ENCODE data around the gene CR1. TPM values are rescaled to one million over a fixed set of nuclear protein-coding genes. Genes with fewer than 3 reads are reported as not detected.

Gene CR1
- polyA plus RNA-seq, 1 donor (not counting 4 experiments of a cell fraction or from before 2014, with no cell fraction given): 0.09 TPM

DNA sequence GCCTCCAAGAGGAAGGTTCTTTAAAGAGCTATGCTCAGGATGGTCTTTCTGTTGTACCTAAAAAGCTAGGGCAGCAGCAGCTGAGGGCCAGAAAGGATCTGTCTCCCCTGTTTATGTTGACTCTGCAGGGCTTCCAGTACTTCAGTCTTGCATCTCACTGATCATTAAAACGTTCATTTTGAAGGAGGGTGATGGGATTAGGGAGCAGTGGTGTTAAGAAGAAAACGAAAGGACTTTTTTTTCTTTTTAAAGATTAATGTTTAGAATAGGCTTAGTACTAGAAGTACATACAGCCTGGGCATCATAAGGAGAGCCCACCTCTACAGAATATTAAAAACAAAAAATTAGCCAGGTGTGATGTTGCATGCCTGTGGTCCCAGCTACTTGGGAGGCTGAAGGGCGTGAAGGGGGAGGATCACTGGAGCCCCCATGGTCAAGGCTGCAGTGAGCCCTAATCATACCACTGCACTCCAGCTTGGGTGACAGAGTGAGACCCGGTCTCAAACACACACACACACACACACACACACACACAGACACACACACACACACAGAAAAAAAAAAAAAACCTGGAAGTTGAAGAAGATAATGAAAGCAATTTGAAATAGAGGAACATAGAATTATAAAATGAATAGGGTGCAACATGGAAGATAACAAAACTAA, 151.8 kb downstream of the CR1 start:
- H3K9ac ChIP-seq (ENCODE audit: control insufficient read depth, extremely low read depth, insufficient read depth, low read length): no peak overlapping the region
- no peaks in the 10 kb centered on the region for H3K79me2 ChIP-seq (ENCODE audit: control insufficient read depth, insufficient read depth, low read length)
- no peak overlapping the region for H3K27ac ChIP-seq (ENCODE audit: control insufficient read depth, insufficient read depth, low read length)
- H2AFZ ChIP-seq (ENCODE audit: control insufficient read depth, low read length): no peak overlapping the region
- H3K36me3 ChIP-seq (ENCODE audit: control insufficient read depth in 2 of 2, extremely low read depth in 1 of 2, insufficient read depth in 2 of 2, low read length in 2 of 2): no peaks in the 10 kb centered on the region
- no peak overlapping the region for H3K4me3 ChIP-seq (ENCODE audit: control insufficient read depth in 2 of 3, extremely low read depth in 1 of 3, insufficient read depth in 2 of 3, low read depth in 1 of 3, low read length in 3 of 3)
- H3K4me1 ChIP-seq (ENCODE audit: control insufficient read depth, extremely low read depth, insufficient read depth, low read length): peaks cover 2% of the 10 kb centered on the region
- no peaks in the 10 kb centered on the region for H4K20me1 ChIP-seq (ENCODE audit: control insufficient read depth, extremely low read depth, insufficient read depth, low read length)
- H3K9me1 ChIP-seq (ENCODE audit: control insufficient read depth, extremely low read depth, insufficient read depth, low read length): no peaks in the 10 kb centered on the region
- H3K9me3 ChIP-seq (ENCODE audit: control insufficient read depth, low read depth, low read length): no peaks in the 10 kb centered on the region
- FAIRE-seq (no peak), DNase-seq (ENCODE audit: low read depth, low spot score) (no peak)
- dilution Hi-C loops (cut with MboI; ENCODE audit: extremely low pct_ligation_motif_present, low sequenced_read_pairs): no loop called here
- peaks cover 12% of the 10 kb centered on the region for H3K27me3 ChIP-seq (ENCODE audit: control insufficient read depth, extremely low read depth, insufficient read depth, low read length)
- H3K4me2 ChIP-seq (ENCODE audit: control insufficient read depth, extremely low read depth, insufficient read depth, low read depth, low read length): no peak overlapping the region
- no peak for TF ChIP-seq EZH2 (IDR thresholded peaks at IDR 0.05; ENCODE audit: low read length)
- TF ChIP-seq, protein P1, sequence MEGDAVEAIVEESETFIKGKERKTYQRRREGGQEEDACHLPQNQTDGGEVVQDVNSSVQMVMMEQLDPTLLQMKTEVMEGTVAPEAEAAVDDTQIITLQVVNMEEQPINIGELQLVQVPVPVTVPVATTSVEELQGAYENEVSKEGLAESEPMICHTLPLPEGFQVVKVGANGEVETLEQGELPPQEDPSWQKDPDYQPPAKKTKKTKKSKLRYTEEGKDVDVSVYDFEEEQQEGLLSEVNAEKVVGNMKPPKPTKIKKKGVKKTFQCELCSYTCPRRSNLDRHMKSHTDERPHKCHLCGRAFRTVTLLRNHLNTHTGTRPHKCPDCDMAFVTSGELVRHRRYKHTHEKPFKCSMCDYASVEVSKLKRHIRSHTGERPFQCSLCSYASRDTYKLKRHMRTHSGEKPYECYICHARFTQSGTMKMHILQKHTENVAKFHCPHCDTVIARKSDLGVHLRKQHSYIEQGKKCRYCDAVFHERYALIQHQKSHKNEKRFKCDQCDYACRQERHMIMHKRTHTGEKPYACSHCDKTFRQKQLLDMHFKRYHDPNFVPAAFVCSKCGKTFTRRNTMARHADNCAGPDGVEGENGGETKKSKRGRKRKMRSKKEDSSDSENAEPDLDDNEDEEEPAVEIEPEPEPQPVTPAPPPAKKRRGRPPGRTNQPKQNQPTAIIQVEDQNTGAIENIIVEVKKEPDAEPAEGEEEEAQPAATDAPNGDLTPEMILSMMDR (optimal IDR thresholded peaks at IDR 0.05 in 1 of 3, IDR thresholded peaks at IDR 0.05 in 1 of 3, conservative IDR thresholded peaks at IDR 0.05 in 1 of 3; ENCODE audit: extremely low read depth in 1 of 3, insufficient read depth in 2 of 3, low read length in 3 of 3): no peak

DNA sequence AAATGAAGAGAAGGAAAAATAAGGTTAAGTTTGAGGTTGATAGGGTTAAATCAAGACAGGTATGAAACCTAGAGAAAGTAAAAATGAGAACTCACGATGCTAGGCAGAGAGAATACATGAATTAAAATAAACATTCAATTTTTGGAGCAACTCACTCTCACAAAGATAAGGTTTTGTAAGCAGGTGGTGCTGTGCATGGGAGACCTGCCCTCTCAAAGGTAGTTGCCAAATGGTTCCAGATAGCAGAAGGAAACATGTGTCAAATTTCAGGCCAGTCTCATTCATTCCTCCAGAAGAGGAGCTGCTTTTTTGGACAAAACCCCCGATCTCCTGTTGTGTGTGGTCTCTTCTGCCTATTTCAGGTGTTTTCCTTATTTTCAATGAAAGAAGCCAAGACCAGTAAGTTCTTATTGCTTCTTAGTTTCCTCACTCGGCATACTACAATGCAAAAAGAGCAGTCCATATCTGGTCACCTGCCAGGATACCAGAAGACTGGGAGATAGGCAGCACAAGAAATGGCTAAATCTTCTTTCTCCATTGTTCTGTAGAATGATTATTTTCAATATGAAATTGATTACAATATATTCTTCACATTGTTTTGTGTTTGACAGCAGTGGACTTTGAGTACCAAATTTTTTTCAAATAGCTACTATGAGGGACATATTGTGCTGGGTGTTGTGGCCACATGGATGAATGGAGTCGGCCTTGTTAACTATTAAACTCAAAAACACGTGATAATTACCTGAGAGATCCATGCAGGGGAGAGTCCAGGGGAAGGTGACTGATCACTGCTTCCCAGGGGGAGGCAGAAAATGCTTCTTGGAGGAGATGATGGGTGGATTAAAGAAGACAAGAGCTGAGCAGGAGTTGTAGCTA, 152.6 kb downstream of the CR1 start:
- no peaks in the 10 kb centered on the region for H3K9me3 ChIP-seq (ENCODE audit: control insufficient read depth, low read depth, low read length)
- no peaks in the 10 kb centered on the region for H3K36me3 ChIP-seq (ENCODE audit: control insufficient read depth in 2 of 2, extremely low read depth in 1 of 2, insufficient read depth in 2 of 2, low read length in 2 of 2)
- no peak overlapping the region for H2AFZ ChIP-seq (ENCODE audit: control insufficient read depth, low read length)
- TF ChIP-seq EZH2 (IDR thresholded peaks at IDR 0.05; ENCODE audit: low read length): no peak
- TF ChIP-seq, protein P1 (optimal IDR thresholded peaks at IDR 0.05 in 1 of 3, IDR thresholded peaks at IDR 0.05 in 1 of 3, conservative IDR thresholded peaks at IDR 0.05 in 1 of 3; ENCODE audit: extremely low read depth in 1 of 3, insufficient read depth in 2 of 3, low read length in 3 of 3): no peak
- no peaks in the 10 kb centered on the region for H4K20me1 ChIP-seq (ENCODE audit: control insufficient read depth, extremely low read depth, insufficient read depth, low read length)
- no peak overlapping the region for H3K9ac ChIP-seq (ENCODE audit: control insufficient read depth, extremely low read depth, insufficient read depth, low read length)
- peaks cover 12% of the 10 kb centered on the region for H3K27me3 ChIP-seq (ENCODE audit: control insufficient read depth, extremely low read depth, insufficient read depth, low read length)
- H3K4me1 ChIP-seq (ENCODE audit: control insufficient read depth, extremely low read depth, insufficient read depth, low read length): peaks cover 2% of the 10 kb centered on the region
- DNase-seq (ENCODE audit: low read depth, low spot score): no peak
- no peaks in the 10 kb centered on the region for H3K79me2 ChIP-seq (ENCODE audit: control insufficient read depth, insufficient read depth, low read length)
- no peak overlapping the region for H3K4me3 ChIP-seq (ENCODE audit: control insufficient read depth in 2 of 3, extremely low read depth in 1 of 3, insufficient read depth in 2 of 3, low read depth in 1 of 3, low read length in 3 of 3)
- no peak overlapping the region for H3K27ac ChIP-seq (ENCODE audit: control insufficient read depth, insufficient read depth, low read length)
- dilution Hi-C loops (cut with MboI; ENCODE audit: extremely low pct_ligation_motif_present, low sequenced_read_pairs): no loop called here
- no peaks in the 10 kb centered on the region for H3K9me1 ChIP-seq (ENCODE audit: control insufficient read depth, extremely low read depth, insufficient read depth, low read length)
- no peak overlapping the region for H3K4me2 ChIP-seq (ENCODE audit: control insufficient read depth, extremely low read depth, insufficient read depth, low read depth, low read length)
- FAIRE-seq: no peak

All from keratinocyte (primary cell).